GM12891 (cell line): ENCODE measurements around the gene CITED2.

Source experiments
- PAX5 ChIP-seq: IDR thresholded peaks from 2 replicates; pipeline ENCODE4 v1.6.1; 2011; ENCODE audit warnings: low read length, moderate library complexity, mild to moderate bottlenecking; ENCODE audit not compliant: insufficient read depth, severe bottlenecking
- POLR2A ChIP-seq: IDR thresholded peaks from 2 replicates; pipeline ENCODE4 v1.6.1; 2011; ENCODE audit warnings: low read depth, low read length, control low read depth
- POLR2AphosphoS5 ChIP-seq: IDR thresholded peaks from 2 replicates; pipeline ENCODE4 v1.6.1; 2011; ENCODE audit warnings: low read depth, low read length, control low read depth
- POU2F2 ChIP-seq: IDR thresholded peaks from 2 replicates; pipeline ENCODE4 v1.6.1; 2011; ENCODE audit warnings: low read depth, mild to moderate bottlenecking, control low read depth, low read length, moderate library complexity
- SPI1 ChIP-seq: IDR thresholded peaks from 2 replicates; pipeline ENCODE4 v1.6.1; 2011; ENCODE audit warnings: low read depth, low read length, control low read depth
- TAF1 ChIP-seq: IDR thresholded peaks from 2 replicates; pipeline ENCODE4 v1.6.1; 2011; ENCODE audit warnings: low read depth, low read length, control low read depth

DNA sequence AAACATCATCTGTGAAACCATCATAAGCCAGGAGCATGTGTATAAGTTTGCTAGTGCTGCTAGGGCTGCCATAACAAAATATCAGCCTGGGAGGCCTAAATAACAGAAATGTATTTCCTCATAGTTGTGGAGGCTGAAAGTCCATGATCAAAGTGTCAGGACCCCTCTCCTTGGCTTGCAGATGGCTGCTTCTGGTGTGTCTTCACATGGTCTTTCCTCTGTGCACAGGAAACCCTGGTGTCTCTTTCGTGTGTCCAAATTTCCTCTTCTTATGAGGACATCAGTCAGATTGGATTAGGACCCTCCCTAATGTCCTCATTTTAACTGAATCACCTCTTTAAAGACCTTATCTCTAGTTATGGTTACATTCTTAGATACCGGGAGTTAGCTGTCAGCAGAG is 6.2 kb upstream of the CITED2 start:
- TF ChIP-seq POLR2A: no peak
- TF ChIP-seq POLR2AphosphoS5: no peak
- no peak for TF ChIP-seq SPI1
- no peak for TF ChIP-seq TAF1
- no peak for TF ChIP-seq POU2F2
- no peak for TF ChIP-seq PAX5
